Muscle layer of colon (tissue), 2 donors: ENCODE results near the gene RNLS.

Source experiments
- H3K27ac ChIP-seq: one replicate; pipeline ENCODE4 v1.7.0; 2013; ENCODE audit warnings: low read depth, mild to moderate bottlenecking, low read length, moderate library complexity
- H3K27me3 ChIP-seq, 2 donors: one replicate each; pipeline ENCODE4 v1.7.0; 2013; ENCODE audit warnings: low read length in 2 of 2, mild to moderate bottlenecking in 2 of 2; ENCODE audit not compliant: insufficient read depth in 2 of 2, control insufficient read depth in 1 of 2
- H3K36me3 ChIP-seq: one replicate; pipeline ENCODE4 v1.7.0; 2013; ENCODE audit warnings: mild to moderate bottlenecking, low read length; ENCODE audit not compliant: insufficient read depth
- H3K4me1 ChIP-seq: one replicate; pipeline ENCODE4 v1.7.0; 2013; ENCODE audit warnings: mild to moderate bottlenecking, low read length; ENCODE audit not compliant: insufficient read depth
- H3K4me3 ChIP-seq, 2 donors: one replicate each; pipeline ENCODE4 v1.7.0; 2013; ENCODE audit warnings: low read length in 2 of 2, low read depth in 1 of 2, mild to moderate bottlenecking in 1 of 2, moderate library complexity in 1 of 2
- H3K9ac ChIP-seq: one replicate; pipeline ENCODE4 v1.7.0; 2013; ENCODE audit warnings: low read length
- H3K9me3 ChIP-seq: one replicate; pipeline ENCODE4 v1.7.0; 2013; ENCODE audit warnings: mild to moderate bottlenecking, low read length
- donor health status: abdominal sarcoma.
- donor health status: Adenocarcinoma of cecum.

The RNLS gene

GRCh38 chr10:88418871-88419270 lies 164.2 kb downstream of the RNLS start:
- Histone ChIP-seq H3K27me3 (no peaks in the 10 kb centered on the region), H3K4me1 (no peaks in the 10 kb centered on the region), H3K4me3 (no peak overlapping the region), H3K36me3 (no peaks in the 10 kb centered on the region), H3K9ac (no peak overlapping the region), H3K9me3 (no peaks in the 10 kb centered on the region), H3K27ac (no peak overlapping the region)

- no peaks in the 10 kb centered on the region for H3K9me3 ChIP-seq
- H3K9ac ChIP-seq, result no peak overlapping the region
- H3K36me3 ChIP-seq, result no peaks in the 10 kb centered on the region
- H3K4me1 ChIP-seq, result no peaks in the 10 kb centered on the region
- no peak overlapping the region for H3K4me3 ChIP-seq
- H3K27ac ChIP-seq, result no peak overlapping the region
- H3K27me3 ChIP-seq, result no peaks in the 10 kb centered on the region
Measured at GRCh38 chr10:88417387-88418030, 165.6 kb downstream of the RNLS start.

GRCh38 chr10:88416801-88417200 lies 166.3 kb downstream of the RNLS start:
- Histone ChIP-seq H3K9me3 (no peaks in the 10 kb centered on the region), H3K27ac (no peak overlapping the region), H3K4me1 (no peaks in the 10 kb centered on the region), H3K9ac (no peak overlapping the region), H3K4me3 (no peak overlapping the region), H3K36me3 (no peaks in the 10 kb centered on the region), H3K27me3 (no peaks in the 10 kb centered on the region)

GRCh38 chr10:88415533-88416130 lies 167.5 kb downstream of the RNLS start:
- Histone ChIP-seq H3K4me1 (no peaks in the 10 kb centered on the region), H3K27me3 (no peaks in the 10 kb centered on the region), H3K36me3 (no peaks in the 10 kb centered on the region), H3K27ac (no peak overlapping the region), H3K9me3 (no peaks in the 10 kb centered on the region), H3K9ac (no peak overlapping the region), H3K4me3 (no peak overlapping the region)

- no peaks in the 10 kb centered on the region for H3K9me3 ChIP-seq
- H3K4me1 ChIP-seq, result no peaks in the 10 kb centered on the region
- no peak overlapping the region for H3K9ac ChIP-seq
- H3K36me3 ChIP-seq, result no peaks in the 10 kb centered on the region
- H3K4me3 ChIP-seq, result no peak overlapping the region
- no peaks in the 10 kb centered on the region for H3K27me3 ChIP-seq
- no peak overlapping the region for H3K27ac ChIP-seq
Measured at GRCh38 chr10:88413412-88413811, 169.7 kb downstream of the RNLS start.

GRCh38 chr10:88411772-88412349 lies 171.3 kb downstream of the RNLS start:
- H3K9me3 ChIP-seq, result no peaks in the 10 kb centered on the region
- no peaks in the 10 kb centered on the region for H3K36me3 ChIP-seq
- H3K4me1 ChIP-seq, result no peaks in the 10 kb centered on the region
- H3K27me3 ChIP-seq, result no peaks in the 10 kb centered on the region
- H3K9ac ChIP-seq, result no peak overlapping the region
- H3K4me3 ChIP-seq, result no peak overlapping the region
- no peak overlapping the region for H3K27ac ChIP-seq

- Histone ChIP-seq H3K4me3 (no peak overlapping the region), H3K36me3 (no peaks in the 10 kb centered on the region), H3K9me3 (no peaks in the 10 kb centered on the region), H3K9ac (no peak overlapping the region), H3K27me3 (no peaks in the 10 kb centered on the region), H3K4me1 (peaks cover 2% of the 10 kb centered on the region), H3K27ac (no peak overlapping the region)
Measured at GRCh38 chr10:88409824-88410223, 173.3 kb downstream of the RNLS start.

GRCh38 chr10:88409236-88409635 lies 173.9 kb downstream of the RNLS start:
- Histone ChIP-seq H3K36me3 (no peaks in the 10 kb centered on the region), H3K27ac (no peak overlapping the region), H3K9me3 (no peaks in the 10 kb centered on the region), H3K27me3 (no peaks in the 10 kb centered on the region), H3K4me1 (peaks cover 8% of the 10 kb centered on the region), H3K9ac (no peak overlapping the region), H3K4me3 (no peak overlapping the region)

GRCh38 chr10:88408096-88408495 lies 175.0 kb downstream of the RNLS start:
- no peak overlapping the region for H3K9ac ChIP-seq
- H3K4me3 ChIP-seq, result no peak overlapping the region
- H3K9me3 ChIP-seq, result no peaks in the 10 kb centered on the region
- H3K36me3 ChIP-seq, result no peaks in the 10 kb centered on the region
- H3K4me1 ChIP-seq, result peaks cover 8% of the 10 kb centered on the region
- H3K27ac ChIP-seq, result no peak overlapping the region
- no peaks in the 10 kb centered on the region for H3K27me3 ChIP-seq

- Histone ChIP-seq H3K36me3 (no peaks in the 10 kb centered on the region), H3K27ac (no peak overlapping the region), H3K9me3 (no peaks in the 10 kb centered on the region), H3K27me3 (no peaks in the 10 kb centered on the region), H3K4me3 (no peak overlapping the region), H3K4me1 (peaks cover 8% of the 10 kb centered on the region), H3K9ac (no peak overlapping the region)
Measured at GRCh38 chr10:88404133-88404532, 179.0 kb downstream of the RNLS start.

- H3K4me3 ChIP-seq, result no peak overlapping the region
- peaks cover 10% of the 10 kb centered on the region for H3K9me3 ChIP-seq
- H3K9ac ChIP-seq, result no peak overlapping the region
- peaks cover 8% of the 10 kb centered on the region for H3K4me1 ChIP-seq
- H3K27ac ChIP-seq, result no peak overlapping the region
- no peaks in the 10 kb centered on the region for H3K27me3 ChIP-seq
- no peaks in the 10 kb centered on the region for H3K36me3 ChIP-seq
Measured at GRCh38 chr10:88401671-88402347, 181.3 kb downstream of the RNLS start.
